CD1c-positive myeloid dendritic cell (primary cell): ENCODE results near the gene GPR63.

Experiments
- DNase-seq: peaks from one replicate; pipeline ENCODE4 v3.0.0-alpha.2; 2016; ENCODE audit errors: extremely low spot score

GPR63 gene

GRCh38 chr6:96821034-96821433 lies 16.2 kb downstream of the GPR63 start:
- no peak for DNase-seq

- DNase-seq = no peak
These were observed 20.9 kb downstream of the GPR63 start for GRCh38 chr6:96816301-96816817.

GRCh38 chr6:96814625-96815024 lies 22.7 kb downstream of the GPR63 start:
- DNase-seq = no peak

- no peak for DNase-seq
These were observed 25.1 kb downstream of the GPR63 start for GRCh38 chr6:96812077-96812703.

- DNase-seq = no peak
These were observed 25.6 kb downstream of the GPR63 start for GRCh38 chr6:96811670-96812069.

- DNase-seq = no peak
These were observed 26.1 kb downstream of the GPR63 start for GRCh38 chr6:96811136-96811535.

GRCh38 chr6:96809119-96809518 lies 28.2 kb downstream of the GPR63 start:
- DNase-seq = no peak

GRCh38 chr6:96803106-96803481 lies 34.2 kb downstream of the GPR63 start:
- DNase-seq = no peak

- peak; percentile 5 for DNase-seq
These were observed 41.8 kb downstream of the GPR63 start for GRCh38 chr6:96795481-96795880.

- DNase-seq = no peak
These were observed 42.3 kb downstream of the GPR63 start for GRCh38 chr6:96794980-96795379.

- DNase-seq = no peak
These were observed 44.6 kb downstream of the GPR63 start for GRCh38 chr6:96792561-96793190.

- no peak for DNase-seq
These were observed 47.4 kb downstream of the GPR63 start for GRCh38 chr6:96789871-96790270.

- no peak for DNase-seq
These were observed 49.3 kb downstream of the GPR63 start for GRCh38 chr6:96787846-96788580.

- no peak for DNase-seq
These were observed 50.9 kb downstream of the GPR63 start for GRCh38 chr6:96786336-96786735.

- no peak for DNase-seq
These were observed 52.6 kb downstream of the GPR63 start for GRCh38 chr6:96784650-96785049.

GRCh38 chr6:96783307-96783706 lies 54.0 kb downstream of the GPR63 start:
- DNase-seq = no peak

GRCh38 chr6:96781557-96781956 lies 55.7 kb downstream of the GPR63 start:
- no peak for DNase-seq

GRCh38 chr6:96777113-96777512 lies 60.2 kb downstream of the GPR63 start:
- no peak for DNase-seq

GRCh38 chr6:96775727-96776400 lies 61.4 kb downstream of the GPR63 start:
- DNase-seq = no peak

- DNase-seq = no peak
These were observed 70.5 kb downstream of the GPR63 start for GRCh38 chr6:96766769-96767168.

- no peak for DNase-seq
These were observed 74.7 kb downstream of the GPR63 start for GRCh38 chr6:96762599-96762998.

GRCh38 chr6:96761794-96762193 lies 75.5 kb downstream of the GPR63 start:
- no peak for DNase-seq
